Esophagus muscularis mucosa (tissue), 4 donors: ENCODE measurements around the gene TSPAN5.

Source experiments
- EP300 ChIP-seq: sonication (generic); formaldehyde crosslinking; IDR thresholded peaks from one replicate; pipeline ENCODE4 v1.6.1; 2017; ENCODE audit warnings: antibody characterized with exemption
- POLR2AphosphoS5 ChIP-seq, 2 donors: sonication (generic); formaldehyde crosslinking; IDR thresholded peaks; one replicate each; pipeline ENCODE4 v1.6.1; 2017; ENCODE audit warnings: antibody characterized with exemption in 2 of 2
- TF ChIP-seq, protein P1 (sequence below), 3 experiments: fragments of 200-600 bp in 2 of 3; fragments of 450-650 bp in 1 of 3; sonication (generic) in 2 of 3; IDR thresholded peaks; one replicate each; pipeline ENCODE4 v1.5.1; 2017 to 2019; ENCODE audit warnings: antibody characterized with exemption in 3 of 3, mild to moderate bottlenecking in 2 of 3, moderate library complexity in 1 of 3

DNA sequence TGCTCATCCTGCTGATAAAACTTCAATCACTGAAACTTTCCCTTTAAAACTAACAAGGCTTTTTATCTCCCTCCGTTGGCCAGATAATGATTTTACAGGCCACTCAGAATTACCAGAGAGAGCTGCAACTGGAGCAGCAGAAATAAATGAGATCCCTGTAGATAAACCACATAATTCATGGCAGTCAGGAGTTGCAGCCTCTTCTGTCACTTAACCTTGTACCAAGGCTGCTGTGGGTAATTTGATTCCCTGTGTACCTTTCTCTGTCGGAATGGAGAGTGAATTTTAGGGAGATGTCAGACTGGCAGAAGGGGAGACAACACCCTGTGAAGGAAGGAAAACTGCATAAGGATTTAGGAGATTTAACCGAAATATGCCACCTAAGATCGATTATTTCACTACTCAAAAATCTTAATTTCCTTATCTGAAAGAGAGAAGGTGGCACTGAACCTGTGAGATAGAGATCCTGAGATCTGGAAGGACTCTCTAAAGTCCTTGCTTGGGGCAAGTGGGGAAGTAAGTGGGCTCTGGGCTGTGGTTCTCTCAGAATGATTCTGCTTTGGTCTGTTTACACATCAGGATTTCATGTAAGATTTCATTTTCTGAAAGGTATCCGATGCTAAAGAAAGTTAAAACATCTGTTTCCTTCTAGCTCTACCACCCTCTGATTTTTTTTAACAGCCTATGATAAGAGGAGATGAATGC, 14.3 kb upstream of the TSPAN5 start:
- no peak for TF ChIP-seq POLR2AphosphoS5 (IDR thresholded peaks at IDR 0.05)
- TF ChIP-seq EP300 = no peak
- TF ChIP-seq, protein P1, sequence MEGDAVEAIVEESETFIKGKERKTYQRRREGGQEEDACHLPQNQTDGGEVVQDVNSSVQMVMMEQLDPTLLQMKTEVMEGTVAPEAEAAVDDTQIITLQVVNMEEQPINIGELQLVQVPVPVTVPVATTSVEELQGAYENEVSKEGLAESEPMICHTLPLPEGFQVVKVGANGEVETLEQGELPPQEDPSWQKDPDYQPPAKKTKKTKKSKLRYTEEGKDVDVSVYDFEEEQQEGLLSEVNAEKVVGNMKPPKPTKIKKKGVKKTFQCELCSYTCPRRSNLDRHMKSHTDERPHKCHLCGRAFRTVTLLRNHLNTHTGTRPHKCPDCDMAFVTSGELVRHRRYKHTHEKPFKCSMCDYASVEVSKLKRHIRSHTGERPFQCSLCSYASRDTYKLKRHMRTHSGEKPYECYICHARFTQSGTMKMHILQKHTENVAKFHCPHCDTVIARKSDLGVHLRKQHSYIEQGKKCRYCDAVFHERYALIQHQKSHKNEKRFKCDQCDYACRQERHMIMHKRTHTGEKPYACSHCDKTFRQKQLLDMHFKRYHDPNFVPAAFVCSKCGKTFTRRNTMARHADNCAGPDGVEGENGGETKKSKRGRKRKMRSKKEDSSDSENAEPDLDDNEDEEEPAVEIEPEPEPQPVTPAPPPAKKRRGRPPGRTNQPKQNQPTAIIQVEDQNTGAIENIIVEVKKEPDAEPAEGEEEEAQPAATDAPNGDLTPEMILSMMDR (IDR thresholded peaks at IDR 0.05) = no peak
